ENCODE results near the gene BEAN1. TPM values are rescaled to one million over a fixed set of nuclear protein-coding genes. Genes with fewer than 3 reads are reported as not detected.

Gene BEAN1
- polyA plus RNA-seq, 1 of the 3 experiments (the other 2 are of a cell fraction) = 0.07 TPM

GRCh38 chr16:66416939-66417700 lies 10.0 kb upstream of the BEAN1 start:
- H3K27me3 ChIP-seq (ENCODE audit: insufficient read depth) = no peaks in the 10 kb centered on the region
- no peak overlapping the region for H3K4me3 ChIP-seq (ENCODE audit: low read depth in 2 of 2, low read length in 1 of 2)
- H3K36me3 ChIP-seq (replicated peaks in 1 of 2; ENCODE audit: control insufficient read depth in 1 of 2, insufficient read depth in 2 of 2, low read length in 1 of 2) = no peaks in the 10 kb centered on the region
- no peaks in the 10 kb centered on the region for H3F3A ChIP-seq (replicated peaks; ENCODE audit: insufficient read depth)
- no peak overlapping the region for H3K27ac ChIP-seq (ENCODE audit: low read depth in 2 of 2, low read length in 1 of 2)
- H4K20me1 ChIP-seq (ENCODE audit: insufficient read depth) = no peaks in the 10 kb centered on the region
- H2AFZ ChIP-seq (ENCODE audit: low read depth) = no peak overlapping the region
- WGBS (ENCODE audit: low lambda C conversion rate) = 73% methylated on average over 9 of the region's 9 CpGs
- no peaks in the 10 kb centered on the region for H3K9me3 ChIP-seq
- no peaks in the 10 kb centered on the region for H3K9me2 ChIP-seq
- POLR2A ChIA-PET = no interaction called here
- TF ChIP-seq ZBTB33 (IDR thresholded peaks at IDR 0.05; ENCODE audit: borderline replicate concordance, low read depth) (no peak), RAD21 (IDR thresholded peaks at IDR 0.05; ENCODE audit: low read length) (no peak), EP300 (IDR thresholded peaks at IDR 0.05; ENCODE audit: borderline replicate concordance in 1 of 2, low read depth in 1 of 2, low read length in 1 of 2) (no peak), RCOR1 (IDR thresholded peaks at IDR 0.05; ENCODE audit: low read length) (no peak), USF2 (IDR thresholded peaks at IDR 0.05; ENCODE audit: borderline replicate concordance, low read depth, low read length) (no peak), USF1 (IDR thresholded peaks at IDR 0.05; ENCODE audit: borderline replicate concordance, low read depth) (no peak), RFX5 (IDR thresholded peaks at IDR 0.05; ENCODE audit: low read length) (no peak), GABPA (IDR thresholded peaks at IDR 0.05; ENCODE audit: low read depth) (no peak), MXI1 (IDR thresholded peaks at IDR 0.05; ENCODE audit: low read depth, low read length) (no peak), CHD2 (IDR thresholded peaks at IDR 0.05; ENCODE audit: low read length, partially characterized antibody) (no peak), REST (IDR thresholded peaks at IDR 0.05; ENCODE audit: low read depth, low read length) (no peak), FOSL2 (IDR thresholded peaks at IDR 0.05; ENCODE audit: borderline replicate concordance, low read depth) (no peak), EZH2phosphoT487 (IDR thresholded peaks at IDR 0.05; ENCODE audit: borderline replicate concordance, low read depth) (no peak), IRF3 (IDR thresholded peaks at IDR 0.05; ENCODE audit: low read depth, low read length) (no peak)
- no peak overlapping the region for H3K4me2 ChIP-seq
- DNase-seq = no peak
- H3K9ac ChIP-seq = no peak overlapping the region
- H3K4me1 ChIP-seq (ENCODE audit: control insufficient read depth in 1 of 2, insufficient read depth in 2 of 2, low read depth in 1 of 2, low read length in 1 of 2) = no peaks in the 10 kb centered on the region
- H3K79me2 ChIP-seq (ENCODE audit: insufficient read depth) = no peaks in the 10 kb centered on the region
- CTCF ChIA-PET = interaction anchor here (1.2 to 2.1 kb wide), 2 partner anchors 11 to 60 kb away, joined by 3 to 12 read pairs; no protein-coding TSS in a partner anchor

All from SK-N-SH (cell line).